HG02970 (cell line): ENCODE data around the gene NOL12.
A peak's percentile ranks its signal among the peaks of the same experiment; 100 is the strongest.
"Not testable (repeated sequence)": the region's sequence is repeated elsewhere in the genome, so short reads cannot be mapped to it uniquely, and the experiment has no call there.

Experiments
- ATAC-seq: cut with Tn5 transposase; IDR thresholded peaks from one replicate; pipeline ENCODE4 v1.9.1; 2021; ENCODE audit warnings: mild to moderate bottlenecking, moderate library complexity, moderate number of reproducible peaks; ENCODE audit not compliant: unreplicated experiment, low FRiP score

NOL12 gene

DNA sequence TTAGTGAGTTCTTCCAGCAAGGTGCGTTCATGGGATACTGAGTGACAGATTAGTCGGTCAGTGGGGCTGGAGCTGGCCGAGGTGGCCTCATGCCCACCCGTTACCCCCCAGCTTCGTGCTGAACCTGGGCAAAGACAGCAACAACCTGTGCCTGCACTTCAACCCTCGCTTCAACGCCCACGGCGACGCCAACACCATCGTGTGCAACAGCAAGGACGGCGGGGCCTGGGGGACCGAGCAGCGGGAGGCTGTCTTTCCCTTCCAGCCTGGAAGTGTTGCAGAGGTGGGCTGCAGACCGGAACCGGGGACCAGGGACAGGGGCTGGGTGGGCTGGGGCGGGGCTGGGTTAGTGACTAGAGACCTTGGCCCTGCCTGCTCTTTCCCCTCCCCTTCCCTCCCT, 7.8 kb upstream of the NOL12 start:
- no peak for ATAC-seq

DNA sequence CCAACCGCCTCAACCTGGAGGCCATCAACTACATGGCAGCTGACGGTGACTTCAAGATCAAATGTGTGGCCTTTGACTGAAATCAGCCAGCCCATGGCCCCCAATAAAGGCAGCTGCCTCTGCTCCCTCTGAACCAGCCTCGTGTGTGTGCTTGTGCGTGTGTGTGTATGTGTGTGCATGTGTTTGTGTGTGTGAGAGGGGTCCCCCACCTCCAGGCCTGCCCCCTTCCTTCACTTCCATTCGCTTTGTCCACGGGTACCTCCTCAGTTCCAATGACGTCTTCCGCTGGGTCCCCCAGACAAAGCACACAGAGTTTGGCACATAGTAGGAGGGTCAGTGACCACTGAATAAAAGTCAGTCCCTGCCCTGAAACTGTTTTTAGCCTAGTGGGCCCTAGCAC, 6.5 kb upstream of the NOL12 start:
- ATAC-seq = no peak

DNA sequence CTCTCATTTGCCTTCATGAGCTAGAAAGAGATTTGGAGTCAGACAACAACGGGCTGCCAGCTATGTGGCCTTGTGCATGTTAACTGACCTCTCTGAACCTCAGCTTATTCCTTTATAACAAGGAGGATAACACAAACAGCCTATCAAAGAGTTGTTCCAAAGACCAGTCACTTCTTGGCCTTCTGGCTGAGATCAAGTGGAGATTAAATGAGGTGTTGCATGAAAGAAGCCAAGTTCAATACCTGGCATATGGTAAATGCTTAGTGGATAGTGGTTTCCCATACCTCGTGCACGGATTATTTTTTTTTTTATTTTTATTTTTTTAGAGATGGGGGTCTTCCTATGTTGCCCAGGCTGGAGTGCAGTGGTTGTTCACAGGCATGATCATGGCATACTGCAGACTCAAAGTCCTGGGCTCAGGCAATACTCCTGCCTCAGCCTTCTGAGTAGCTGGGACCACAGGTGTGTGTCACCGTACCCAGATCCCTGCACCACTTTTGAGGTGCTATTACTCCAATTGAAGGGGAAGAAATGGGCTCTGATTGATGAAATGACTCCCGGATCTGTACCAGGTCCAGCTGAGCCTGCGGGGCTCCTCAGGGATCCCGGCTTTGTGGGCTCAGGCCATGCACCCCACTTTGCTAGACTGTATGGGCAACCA, 5.8 kb upstream of the NOL12 start:
- no peak for ATAC-seq

DNA sequence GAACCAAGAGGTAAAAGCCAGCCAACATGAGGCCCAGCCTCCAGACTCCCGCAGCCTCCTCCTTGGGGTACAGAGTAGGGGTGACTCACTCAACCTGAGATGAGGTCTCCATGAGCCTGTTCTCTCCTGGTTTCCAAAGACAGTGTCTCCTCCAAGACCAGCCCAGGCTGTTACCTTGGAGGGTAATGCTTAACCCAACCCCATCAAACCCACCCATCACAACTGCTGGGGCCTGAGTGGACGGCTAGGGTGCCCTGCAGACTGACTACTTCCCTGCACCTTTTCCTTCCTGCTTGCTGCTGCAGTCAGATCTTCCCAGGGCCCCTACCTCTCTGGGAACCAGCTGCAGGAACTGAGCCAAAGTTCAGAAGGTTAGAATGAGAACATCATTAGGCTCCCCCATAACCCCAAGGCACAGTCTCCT, 5.1 kb upstream of the NOL12 start:
- ATAC-seq = no peak

DNA sequence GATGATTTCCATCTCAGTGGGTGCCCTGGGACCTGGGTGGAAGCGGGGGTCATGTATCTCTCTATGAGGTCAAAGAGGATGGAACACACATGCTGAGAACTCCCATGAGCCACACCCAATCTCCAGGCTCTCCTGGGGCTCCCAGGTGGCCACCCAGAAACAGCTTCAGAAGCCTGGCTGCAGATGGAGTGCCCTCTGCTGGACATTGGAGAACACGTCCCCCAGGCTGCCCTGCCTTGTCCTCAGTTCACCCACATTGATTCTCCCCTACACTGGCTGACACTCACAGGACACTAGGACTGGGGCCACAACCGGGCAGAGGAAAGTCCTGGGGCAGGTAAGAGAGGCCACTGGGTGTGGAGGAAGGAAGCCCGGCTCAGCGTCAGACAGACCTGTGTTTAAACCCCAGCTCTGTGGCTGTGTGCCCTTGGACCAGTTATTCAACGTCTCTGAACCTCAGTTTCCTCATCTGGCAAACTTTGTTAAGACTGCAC, 4.5 kb upstream of the NOL12 start:
- no peak for ATAC-seq

DNA sequence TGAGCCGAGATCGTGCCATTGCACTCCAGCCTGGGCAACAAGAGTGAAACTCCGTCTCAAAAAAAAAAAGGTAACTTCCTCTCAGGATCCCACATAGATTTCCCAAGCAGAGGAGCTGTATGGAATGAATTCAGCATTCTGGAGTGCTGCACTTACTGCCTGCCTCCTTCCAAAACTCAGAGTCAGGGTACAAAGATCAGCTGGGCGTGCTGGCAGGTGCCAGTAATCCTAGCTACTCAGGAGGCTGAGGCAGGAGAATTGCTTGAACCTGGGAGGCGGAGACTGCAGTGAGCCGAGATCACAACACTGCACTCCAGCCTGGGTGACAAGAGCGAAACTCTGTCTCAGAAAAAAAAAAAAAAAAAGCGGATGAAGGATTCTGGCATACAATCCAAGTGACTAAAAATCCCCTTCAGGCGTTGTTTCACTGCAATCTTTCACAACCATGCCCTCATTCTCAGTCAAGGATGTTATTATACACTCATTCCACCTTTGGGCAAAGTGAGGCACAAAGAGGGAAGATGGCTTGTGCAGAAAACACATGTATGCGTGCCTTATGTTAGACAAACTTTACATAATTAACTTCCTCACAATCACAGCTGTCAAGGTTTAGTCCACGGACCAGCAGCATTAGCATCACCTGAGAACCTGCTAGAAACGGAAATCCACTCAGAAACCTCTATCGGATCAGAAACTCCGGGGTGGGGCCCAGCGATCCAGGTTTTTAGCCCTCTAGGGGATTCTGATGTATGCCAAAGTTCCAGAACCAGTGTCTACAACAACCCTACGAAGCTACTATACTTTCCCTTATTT, 1.1 kb upstream of the NOL12 start:
- no peak for ATAC-seq

DNA sequence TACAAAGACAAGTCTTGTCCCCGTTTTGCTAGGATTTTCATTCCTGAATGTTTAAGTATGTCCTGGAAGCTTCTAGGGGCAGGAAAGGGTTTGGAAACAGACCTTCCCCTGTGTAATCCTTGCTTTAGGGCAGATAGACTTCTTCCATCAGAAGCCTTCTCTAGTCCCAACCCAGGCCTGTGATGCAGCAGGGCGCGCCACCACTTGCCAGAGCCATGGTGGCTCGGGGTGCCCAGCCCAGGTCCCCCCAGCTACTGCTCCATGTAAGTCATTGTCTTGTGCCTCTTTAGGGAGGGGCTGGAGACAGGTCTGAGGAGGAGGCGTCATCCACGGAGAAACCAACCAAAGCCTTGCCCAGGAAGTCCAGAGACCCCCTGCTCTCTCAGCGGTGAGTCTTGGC, 4.3 kb downstream of the NOL12 start:
- no peak for ATAC-seq

DNA sequence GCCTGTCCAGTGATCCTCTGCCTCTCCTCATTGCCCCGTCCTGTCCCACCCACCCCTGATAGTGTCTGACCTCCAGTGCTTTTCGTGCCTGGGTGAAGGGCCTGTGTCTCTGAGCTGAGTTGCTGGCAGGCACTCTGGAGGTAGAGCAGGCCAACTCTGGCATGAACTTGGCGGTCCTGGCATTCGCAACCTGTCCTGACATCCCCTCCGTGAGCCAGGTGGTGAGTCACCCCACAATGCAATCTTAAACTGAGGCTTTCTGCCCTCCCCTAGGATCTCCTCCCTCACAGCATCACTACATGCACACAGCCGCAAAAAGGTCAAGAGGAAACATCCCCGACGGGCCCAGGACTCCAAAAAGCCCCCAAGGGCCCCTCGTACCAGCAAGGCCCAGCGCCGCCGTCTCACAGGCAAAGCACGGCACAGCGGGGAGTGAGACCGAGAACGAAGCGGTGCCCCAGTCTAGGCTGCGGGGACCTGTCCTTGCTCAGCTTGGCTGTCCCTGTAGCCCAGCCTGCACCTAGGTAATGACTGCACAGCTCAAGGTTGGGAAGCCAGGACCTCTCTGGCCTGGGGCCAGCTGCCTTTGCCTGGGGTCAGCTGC, 4.9 kb downstream of the NOL12 start:
- no peak for ATAC-seq

DNA sequence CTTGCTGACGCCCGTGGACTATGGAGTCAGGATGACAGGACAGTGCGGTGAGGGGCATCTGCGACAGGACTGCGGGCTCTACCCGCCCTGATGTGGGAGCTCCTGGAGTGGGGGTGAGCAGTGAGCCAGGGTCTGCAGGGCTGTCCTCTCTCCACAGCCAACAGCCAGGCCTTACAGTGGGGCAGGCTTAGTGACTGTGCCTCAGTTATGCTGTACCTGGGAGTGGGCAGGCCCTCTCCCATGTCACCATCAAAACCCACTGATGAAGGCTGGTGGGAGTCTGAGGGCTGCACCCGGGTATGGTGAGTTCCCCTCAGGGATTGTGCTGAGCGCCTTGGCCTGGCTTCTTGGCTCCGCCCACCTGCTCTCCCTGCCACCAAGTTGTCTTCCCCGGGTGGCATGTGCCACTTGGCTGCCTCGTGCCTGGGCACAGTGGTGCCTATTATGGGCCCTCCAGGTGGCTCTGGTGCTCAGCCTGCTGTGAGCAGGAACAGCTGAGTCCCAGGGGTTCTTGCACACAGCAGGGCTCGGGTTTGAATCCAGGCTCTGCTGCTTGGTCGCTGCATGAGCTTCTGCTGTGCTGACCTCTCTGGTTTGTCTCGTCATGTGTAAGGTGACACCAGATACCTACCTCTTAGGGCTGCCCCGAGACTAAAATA, 6.6 kb downstream of the NOL12 start:
- ATAC-seq = no peak

DNA sequence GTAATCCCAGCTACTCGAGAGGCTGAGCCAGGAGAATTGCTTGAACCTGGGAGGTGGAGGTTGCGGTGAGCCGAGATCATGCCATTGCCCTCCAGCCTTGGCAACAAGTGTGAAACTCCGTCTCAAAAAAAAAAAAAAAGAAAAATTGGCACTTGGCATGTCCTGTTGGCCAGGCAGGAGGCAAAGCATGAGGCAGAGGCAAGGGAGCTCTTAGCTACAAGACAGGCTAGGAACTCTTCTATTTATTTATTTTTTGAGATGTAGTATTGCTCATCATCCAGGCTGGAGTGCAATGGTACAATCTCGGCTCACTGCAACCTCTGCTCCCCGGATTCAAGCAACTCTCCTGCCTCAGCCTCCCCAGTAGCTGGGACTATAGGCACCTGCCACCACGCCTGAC, 8.0 kb downstream of the NOL12 start:
- ATAC-seq = not testable (repeated sequence)

DNA sequence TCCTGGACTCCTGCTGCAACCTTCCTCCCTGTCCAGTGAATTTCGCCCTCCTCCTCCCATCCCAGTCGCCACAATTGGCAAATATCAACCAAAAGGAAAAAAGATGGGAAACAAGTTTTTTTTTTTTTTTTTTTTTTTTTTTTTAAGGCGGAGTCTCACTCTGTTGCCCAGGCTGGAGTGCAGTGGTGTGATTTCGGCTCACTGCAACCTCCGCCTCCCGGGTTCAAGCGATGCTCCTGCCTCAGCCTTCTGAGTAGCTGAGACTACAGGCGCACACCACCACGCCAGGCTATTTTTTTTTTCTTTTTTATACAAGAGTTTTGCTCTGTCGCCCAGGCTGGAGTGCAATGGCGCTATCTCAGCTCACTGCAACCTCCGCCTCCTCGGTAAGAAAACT, 10.1 kb downstream of the NOL12 start:
- ATAC-seq = not testable (repeated sequence)

DNA sequence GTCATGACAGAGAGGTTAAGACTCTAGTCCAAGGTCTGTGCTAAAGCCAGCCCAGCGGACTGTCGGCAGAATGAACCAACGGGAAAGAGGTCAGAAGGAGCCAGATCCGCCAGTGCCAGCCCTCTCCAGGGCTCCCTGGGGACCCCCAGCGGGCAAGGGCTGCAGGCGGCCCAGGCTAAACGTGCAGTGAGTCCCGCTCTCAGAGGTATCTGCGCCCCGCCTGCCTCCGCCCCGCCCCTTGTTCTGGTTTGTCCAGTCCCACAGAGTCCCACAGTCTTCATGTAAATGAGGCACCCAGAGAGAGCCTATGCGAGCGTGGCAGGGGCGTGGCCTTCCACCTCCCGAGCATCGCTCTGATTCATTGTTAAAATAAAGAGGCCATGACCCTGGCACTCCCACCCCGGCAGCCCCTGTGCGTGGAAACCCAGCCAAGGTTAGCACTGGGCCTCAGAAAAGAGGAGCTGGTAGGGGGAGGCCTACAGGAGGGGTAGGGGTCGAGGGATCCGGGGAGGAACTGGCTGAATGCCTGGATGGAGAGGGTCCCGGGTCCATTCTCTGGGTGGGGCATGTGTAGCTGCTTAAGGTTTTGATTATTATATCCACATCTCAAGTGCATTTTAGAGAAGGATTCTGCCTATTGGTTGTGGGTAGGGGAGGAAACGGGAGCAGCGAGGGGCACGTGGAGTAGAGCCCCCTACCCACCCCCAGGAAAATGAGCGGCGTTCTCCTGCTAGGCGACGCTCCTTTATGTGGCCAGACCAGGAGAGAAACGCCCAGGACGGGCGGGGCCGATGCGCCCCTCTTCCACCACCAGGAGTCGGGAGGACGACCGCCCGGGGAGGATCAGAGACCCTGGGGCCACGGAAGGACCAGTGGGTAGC, 10.8 kb downstream of the NOL12 start, which contains the start of gene TRIOBP:
Gene TRIOBP, plus strand, starts transcription at position 392 of the 881 bp plus-strand sequence. CDS start 4,318 bp downstream, outside the sequence.
- peak; percentile 75 for ATAC-seq

DNA sequence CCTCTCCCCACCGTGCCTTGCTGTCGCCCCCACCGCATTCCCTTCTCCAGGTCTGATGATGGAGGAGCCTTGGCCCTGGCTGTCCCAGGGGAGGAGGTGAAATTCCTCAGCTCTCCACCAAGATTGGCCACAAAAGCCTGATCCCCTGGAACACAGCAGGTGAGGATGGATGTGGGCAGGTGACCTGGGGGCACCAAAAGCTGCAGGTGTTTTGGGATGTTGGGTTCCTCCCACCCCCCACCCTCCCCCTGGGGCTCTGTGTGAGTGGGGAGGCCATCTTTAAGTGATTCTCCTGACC, 11.3 kb downstream of the NOL12 start:
- no peak for ATAC-seq

DNA sequence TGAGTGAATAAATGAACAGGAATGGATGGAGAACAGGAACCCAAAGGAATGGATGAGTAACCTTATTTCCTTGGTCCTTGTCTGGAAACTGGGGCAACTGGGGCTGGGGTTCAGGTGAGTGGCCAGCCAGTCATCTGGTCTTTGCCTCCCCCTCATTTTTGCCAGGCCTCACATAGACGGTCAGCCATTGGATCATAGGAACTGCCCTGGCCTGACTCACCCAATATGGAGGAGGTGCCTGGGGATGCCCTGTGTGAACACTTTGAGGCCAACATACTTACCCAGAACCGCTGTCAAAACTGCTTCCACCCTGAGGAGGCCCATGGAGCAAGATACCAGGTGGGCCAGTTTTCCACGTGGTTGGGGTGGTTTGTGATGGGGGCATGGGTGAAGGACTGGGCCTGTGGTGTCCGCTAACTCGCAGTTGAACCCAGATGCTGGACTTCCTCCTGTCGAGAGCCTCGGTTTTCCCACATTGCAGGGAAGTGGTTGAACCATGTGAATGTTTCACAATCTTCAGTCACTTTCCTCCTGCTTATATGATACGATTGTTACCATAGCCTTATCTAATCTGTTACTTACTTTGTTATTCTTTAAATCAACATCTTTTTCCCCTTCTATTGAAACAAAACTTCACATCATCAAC, 15.1 kb downstream of the NOL12 start:
- no peak for ATAC-seq

DNA sequence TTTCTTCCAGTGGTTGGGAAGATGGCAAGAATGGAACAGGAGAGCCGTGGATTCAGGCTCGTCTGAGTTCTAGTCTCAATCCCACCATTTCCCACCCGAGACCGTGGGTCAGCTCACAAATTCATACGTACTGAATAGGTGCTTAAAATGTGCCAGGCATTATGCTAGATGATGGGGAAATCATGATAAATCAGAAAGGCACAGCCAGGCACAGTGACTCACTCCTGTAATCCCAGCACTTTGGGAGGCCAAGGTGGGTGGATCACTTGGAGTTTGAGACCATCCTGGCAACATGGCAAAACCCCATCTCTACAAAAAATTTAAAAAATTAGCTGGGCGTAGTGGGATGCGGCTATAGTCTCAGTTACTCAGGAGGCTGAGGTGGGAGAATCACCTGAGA, 17.8 kb downstream of the NOL12 start:
- ATAC-seq = no peak

DNA sequence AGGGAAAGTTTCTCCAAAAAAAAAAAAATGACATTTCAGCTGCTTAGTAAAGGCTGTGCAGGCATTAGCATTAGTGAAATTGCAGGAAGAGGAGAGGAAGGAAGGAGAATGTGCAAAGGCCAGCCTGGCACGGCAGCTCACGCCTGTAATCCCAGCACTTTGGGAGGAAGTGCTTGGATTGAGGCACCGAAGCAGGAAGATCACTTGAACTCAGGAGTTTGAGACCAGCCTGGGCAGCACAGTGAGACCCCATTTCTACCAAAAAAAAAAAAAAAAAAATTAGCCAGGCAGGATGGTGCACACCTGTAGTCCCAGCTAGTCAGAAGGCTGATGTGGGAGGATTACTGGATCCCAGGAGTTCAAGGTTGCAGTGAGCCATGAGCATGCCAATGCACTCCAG, 18.5 kb downstream of the NOL12 start:
- ATAC-seq = no peak

DNA sequence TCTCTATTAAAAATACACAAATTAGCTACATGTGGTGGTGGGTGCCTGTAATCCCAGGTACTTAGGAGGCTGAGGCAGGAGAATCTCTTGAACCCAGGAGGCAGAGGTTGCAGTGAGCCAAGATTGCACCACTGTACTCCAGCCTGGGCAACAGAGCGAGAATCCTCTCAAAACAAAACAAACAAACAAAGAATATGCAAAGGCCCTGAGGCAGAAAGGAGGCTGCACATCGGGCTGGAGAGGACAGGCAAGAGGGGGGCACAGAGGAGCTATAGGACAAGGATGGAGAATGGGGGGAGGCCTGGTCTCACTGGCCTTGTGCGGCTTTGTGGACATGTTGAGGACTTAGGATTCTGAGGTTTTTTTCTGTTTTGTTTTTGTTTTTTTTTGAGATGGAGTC, 19.1 kb downstream of the NOL12 start:
- ATAC-seq = no peak

DNA sequence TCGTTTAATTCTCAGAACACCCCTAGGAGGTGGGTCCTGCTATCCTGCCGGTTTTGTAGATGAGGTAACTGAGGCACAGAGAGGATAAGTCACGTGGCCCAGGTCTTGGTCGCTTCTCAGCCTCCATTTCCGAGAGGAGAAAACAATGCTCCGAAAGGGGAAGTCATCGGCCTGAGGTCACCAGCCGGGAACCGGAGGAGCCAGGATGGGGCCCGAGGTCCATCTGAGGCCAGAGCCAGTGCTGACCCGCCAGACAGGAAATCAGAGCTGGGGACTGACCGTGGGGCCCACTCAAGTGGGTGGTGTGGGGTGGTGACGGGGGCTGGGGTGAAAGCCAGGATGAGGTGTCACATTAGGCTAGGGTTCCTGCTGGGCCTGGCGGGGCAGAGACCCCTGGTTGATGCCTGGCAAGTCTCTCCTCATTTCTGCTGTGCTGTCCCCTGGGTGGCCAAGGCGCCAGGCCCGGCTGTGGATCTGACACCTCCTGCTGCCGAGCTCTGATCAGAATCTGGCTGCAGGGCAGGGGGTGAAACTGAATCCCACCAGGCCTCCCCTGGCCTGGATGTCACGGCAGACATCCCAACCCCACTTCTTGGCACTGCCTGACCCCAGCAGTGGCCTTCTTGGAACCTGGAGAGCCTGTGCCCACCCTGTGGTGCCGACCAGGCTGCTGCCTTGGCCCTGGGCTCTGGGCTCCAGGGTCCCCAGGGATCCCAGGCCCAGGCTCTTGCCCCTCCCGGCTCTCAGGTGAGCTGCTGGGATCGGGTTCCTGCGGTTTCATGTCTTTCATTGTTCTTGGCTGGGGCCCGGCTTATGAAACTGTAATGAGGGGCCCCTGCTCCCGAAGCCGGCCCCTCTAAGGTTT, 22.7 kb downstream of the NOL12 start:
- no peak for ATAC-seq

DNA sequence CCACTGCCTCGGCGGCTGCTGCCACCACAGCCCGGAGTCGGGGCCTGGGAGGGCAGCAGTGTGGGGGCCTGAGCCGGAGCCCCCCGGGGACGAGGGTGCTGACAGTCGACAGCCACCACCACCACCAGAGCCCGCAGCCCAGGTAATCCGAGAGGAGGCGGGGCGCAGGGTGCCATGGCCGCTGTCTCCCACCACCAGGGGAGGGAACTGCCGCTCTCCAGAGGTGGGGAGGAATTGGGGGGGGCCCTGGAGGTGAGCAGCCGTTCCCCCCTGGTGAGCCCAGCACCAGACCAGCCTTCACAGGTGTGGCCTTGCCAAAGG, 23.3 kb downstream of the NOL12 start:
- ATAC-seq = no peak
